Mesothelial cell of epicardium (in vitro differentiated cells): ENCODE results near the gene RGMA. TPM values are rescaled to one million over a fixed set of nuclear protein-coding genes. Genes with fewer than 3 reads are reported as not detected.

Source experiments
- DNase-seq, 2 experiments: peaks; one replicate each; pipeline ENCODE4 v3.0.0; 2021; ENCODE audit warnings: low spot score in 2 of 2; ENCODE audit not compliant: unreplicated experiment in 2 of 2
- H3K27ac Mint-ChIP-seq: 2 replicates; pipeline ENCODE4 v1.8.0; 2021; ENCODE audit warnings: mixed read lengths
- H3K27me3 Mint-ChIP-seq: 2 replicates; pipeline ENCODE4 v1.8.0; 2021; ENCODE audit warnings: low read depth, mixed read lengths
- H3K36me3 Mint-ChIP-seq: 2 replicates; pipeline ENCODE4 v1.8.0; 2021; ENCODE audit warnings: mixed read lengths
- H3K4me1 Mint-ChIP-seq: 2 replicates; pipeline ENCODE4 v1.8.0; 2021; ENCODE audit warnings: mixed read lengths
- H3K4me3 Mint-ChIP-seq: 2 replicates; pipeline ENCODE4 v1.8.0; 2021; ENCODE audit warnings: mild to moderate bottlenecking, moderate library complexity, mixed read lengths
- H3K9me3 Mint-ChIP-seq: 2 replicates; pipeline ENCODE4 v1.8.0; 2021; ENCODE audit warnings: mixed read lengths
- total RNA-seq: library from RNA; stranded (reverse); gene quantifications from 3 replicates; pipeline ENCODE4 v1.2.1, GENCODE V29; 2021
- TF ChIP-seq, protein P1 (sequence below): fragments of 200-600 bp; sonication (generic); IDR thresholded peaks from one replicate; pipeline ENCODE4 v1.5.0; 2021; ENCODE audit warnings: antibody characterized with exemption; ENCODE audit not compliant: unreplicated experiment

Gene RGMA
- total RNA-seq, 1 donor from 2014 or later: 26.1 TPM

DNA sequence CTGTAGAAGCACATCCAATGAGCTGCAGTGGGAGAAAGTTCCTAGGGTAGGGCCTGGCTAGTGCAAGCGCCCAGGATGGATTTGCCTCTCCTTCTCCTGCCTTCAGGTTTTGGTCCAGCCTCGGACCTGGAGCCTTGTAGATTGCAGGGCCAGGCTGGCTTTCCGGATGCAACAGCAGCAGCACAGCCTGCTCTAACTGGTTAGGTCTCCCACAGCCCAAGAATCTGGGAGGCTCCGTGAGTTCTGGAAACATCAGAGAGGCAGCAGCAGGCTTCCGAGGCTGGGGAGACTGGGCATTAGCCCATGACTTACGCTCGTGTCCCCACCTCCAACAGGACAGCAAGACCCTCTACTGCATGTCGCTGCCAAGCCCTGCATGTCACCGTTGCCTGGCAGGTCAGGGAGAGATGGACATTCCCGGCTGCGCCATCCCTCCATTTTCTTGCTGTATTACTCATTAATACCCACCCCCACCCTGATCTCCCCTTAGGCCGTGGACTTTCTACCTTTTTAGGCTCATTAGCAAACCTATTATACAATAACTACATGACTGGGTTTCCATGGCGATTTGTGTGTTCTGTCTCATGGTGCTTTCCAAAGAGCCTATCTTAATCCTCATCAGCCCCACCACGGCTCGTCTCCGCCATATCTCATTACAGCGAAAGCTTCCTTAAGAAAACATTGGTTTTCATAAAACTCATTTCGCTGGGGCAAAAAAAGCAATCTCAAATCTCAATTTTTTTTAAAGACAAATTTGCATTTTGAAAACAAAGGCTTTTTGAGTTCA lies 40.9 kb upstream of the RGMA start:
- no peak overlapping the region for H3K4me3 Mint-ChIP-seq
- H3K27ac Mint-ChIP-seq: no peak overlapping the region
- H3K36me3 Mint-ChIP-seq: no peaks in the 10 kb centered on the region
- H3K9me3 Mint-ChIP-seq: no peaks in the 10 kb centered on the region
- TF ChIP-seq, protein P1, sequence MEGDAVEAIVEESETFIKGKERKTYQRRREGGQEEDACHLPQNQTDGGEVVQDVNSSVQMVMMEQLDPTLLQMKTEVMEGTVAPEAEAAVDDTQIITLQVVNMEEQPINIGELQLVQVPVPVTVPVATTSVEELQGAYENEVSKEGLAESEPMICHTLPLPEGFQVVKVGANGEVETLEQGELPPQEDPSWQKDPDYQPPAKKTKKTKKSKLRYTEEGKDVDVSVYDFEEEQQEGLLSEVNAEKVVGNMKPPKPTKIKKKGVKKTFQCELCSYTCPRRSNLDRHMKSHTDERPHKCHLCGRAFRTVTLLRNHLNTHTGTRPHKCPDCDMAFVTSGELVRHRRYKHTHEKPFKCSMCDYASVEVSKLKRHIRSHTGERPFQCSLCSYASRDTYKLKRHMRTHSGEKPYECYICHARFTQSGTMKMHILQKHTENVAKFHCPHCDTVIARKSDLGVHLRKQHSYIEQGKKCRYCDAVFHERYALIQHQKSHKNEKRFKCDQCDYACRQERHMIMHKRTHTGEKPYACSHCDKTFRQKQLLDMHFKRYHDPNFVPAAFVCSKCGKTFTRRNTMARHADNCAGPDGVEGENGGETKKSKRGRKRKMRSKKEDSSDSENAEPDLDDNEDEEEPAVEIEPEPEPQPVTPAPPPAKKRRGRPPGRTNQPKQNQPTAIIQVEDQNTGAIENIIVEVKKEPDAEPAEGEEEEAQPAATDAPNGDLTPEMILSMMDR: no peak
- peaks cover 7% of the 10 kb centered on the region for H3K4me1 Mint-ChIP-seq
- no peak for DNase-seq
- H3K27me3 Mint-ChIP-seq: no peaks in the 10 kb centered on the region

DNA sequence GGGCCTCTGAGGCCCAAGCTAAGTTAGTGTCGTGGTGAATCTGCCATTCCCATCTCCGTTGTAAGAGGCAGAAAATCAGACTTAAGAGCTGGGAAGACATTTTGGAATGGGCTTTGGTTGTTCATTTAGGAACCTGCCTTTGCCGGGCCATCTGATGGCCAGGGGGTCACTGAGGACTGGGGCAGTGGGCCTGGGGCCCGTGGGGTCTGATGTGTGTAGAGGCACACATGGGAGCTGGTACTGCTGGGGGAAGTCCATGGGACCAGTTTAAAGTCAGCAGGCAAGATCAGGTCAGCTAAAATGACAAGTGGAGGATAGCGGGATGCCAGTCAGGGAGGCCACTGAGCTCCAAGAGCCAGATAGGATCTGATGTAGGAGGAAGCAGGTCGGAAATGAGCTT lies 38.3 kb upstream of the RGMA start:
- H3K36me3 Mint-ChIP-seq: no peaks in the 10 kb centered on the region
- no peaks in the 10 kb centered on the region for H3K9me3 Mint-ChIP-seq
- no peak overlapping the region for H3K4me3 Mint-ChIP-seq
- TF ChIP-seq, protein P1: no peak
- peaks cover 7% of the 10 kb centered on the region for H3K4me1 Mint-ChIP-seq
- no peaks in the 10 kb centered on the region for H3K27me3 Mint-ChIP-seq
- H3K27ac Mint-ChIP-seq: no peak overlapping the region
- DNase-seq: no peak

DNA sequence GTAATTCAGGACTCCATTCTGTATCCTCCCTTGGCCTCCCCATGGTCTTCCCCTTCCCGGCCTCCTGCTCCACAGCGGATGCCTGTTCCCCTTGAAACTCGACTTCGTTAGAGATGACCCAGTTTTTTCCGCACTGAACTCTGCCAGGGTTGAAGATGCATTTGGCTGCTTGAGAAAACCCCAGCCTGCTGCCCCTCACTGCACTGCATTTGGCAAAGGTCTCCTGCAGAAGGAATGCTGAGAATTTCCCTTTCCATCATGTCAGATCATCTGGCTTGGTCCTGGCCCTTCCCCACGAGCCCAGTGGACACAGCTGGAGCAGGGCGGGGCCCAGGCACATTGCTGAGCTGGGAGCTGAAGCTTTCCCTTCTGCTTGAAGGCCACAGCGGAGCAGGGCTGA lies 37.6 kb upstream of the RGMA start:
- no peak for DNase-seq
- Mint-ChIP-seq H3K27ac (no peak overlapping the region), H3K4me1 (peaks cover 7% of the 10 kb centered on the region), H3K4me3 (no peak overlapping the region), H3K9me3 (no peaks in the 10 kb centered on the region), H3K27me3 (no peaks in the 10 kb centered on the region), H3K36me3 (no peaks in the 10 kb centered on the region)
- TF ChIP-seq, protein P1: no peak

DNA sequence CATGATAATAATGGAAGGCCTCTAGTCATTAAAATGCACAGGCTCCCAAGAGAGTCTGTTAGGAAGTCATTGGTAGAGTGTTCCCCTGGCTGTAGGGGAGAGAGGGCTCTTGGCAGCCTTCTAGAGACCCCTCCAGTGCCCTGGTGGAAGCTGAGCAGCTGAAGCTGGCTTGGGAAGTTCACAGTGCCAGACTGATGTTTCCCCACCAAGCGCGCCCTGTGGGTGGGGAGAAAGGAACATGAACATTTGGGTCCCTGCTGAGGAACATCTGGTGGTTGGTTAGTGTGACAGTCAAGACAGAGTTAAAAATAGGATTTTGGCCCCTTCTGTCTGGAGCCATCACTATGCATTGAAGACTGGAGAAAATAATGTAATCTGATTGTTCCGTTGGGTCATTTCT lies 37.1 kb upstream of the RGMA start:
- Mint-ChIP-seq H3K27me3 (no peaks in the 10 kb centered on the region), H3K4me3 (no peak overlapping the region), H3K27ac (no peak overlapping the region), H3K9me3 (no peaks in the 10 kb centered on the region), H3K36me3 (no peaks in the 10 kb centered on the region), H3K4me1 (peaks cover 7% of the 10 kb centered on the region)
- TF ChIP-seq, protein P1: no peak
- DNase-seq: no peak

DNA sequence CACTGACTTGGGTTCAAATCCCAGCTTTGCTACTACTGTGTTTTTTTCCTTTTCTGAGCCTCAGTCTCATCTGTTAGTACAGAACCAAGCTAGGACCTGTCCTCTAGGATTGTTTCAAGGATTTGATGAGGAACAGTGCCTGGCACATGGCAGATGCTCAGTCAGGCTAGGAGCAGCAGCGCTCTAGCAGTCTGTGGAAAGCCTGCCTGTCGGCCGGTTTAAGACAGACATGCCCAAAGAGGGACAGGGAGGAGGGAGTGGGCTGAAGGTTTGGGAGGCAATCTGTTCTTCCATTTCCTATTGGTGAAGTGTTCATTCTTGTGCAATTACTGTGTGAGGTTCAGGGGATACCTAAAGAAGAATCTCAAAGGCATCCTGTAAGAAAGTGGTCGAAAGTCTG lies 35.1 kb upstream of the RGMA start:
- TF ChIP-seq, protein P1: no peak
- H3K36me3 Mint-ChIP-seq: no peaks in the 10 kb centered on the region
- no peak for DNase-seq

More for the DNA sequence above, 35.1 kb upstream of the RGMA start:
- H3K4me1 Mint-ChIP-seq: no peaks in the 10 kb centered on the region
- H3K4me3 Mint-ChIP-seq: no peak overlapping the region
- peaks cover 3% of the 10 kb centered on the region for H3K27me3 Mint-ChIP-seq
- no peak overlapping the region for H3K27ac Mint-ChIP-seq
- H3K9me3 Mint-ChIP-seq: no peaks in the 10 kb centered on the region
